ENCODE data around the gene BIN1.

The BIN1 gene

DNA sequence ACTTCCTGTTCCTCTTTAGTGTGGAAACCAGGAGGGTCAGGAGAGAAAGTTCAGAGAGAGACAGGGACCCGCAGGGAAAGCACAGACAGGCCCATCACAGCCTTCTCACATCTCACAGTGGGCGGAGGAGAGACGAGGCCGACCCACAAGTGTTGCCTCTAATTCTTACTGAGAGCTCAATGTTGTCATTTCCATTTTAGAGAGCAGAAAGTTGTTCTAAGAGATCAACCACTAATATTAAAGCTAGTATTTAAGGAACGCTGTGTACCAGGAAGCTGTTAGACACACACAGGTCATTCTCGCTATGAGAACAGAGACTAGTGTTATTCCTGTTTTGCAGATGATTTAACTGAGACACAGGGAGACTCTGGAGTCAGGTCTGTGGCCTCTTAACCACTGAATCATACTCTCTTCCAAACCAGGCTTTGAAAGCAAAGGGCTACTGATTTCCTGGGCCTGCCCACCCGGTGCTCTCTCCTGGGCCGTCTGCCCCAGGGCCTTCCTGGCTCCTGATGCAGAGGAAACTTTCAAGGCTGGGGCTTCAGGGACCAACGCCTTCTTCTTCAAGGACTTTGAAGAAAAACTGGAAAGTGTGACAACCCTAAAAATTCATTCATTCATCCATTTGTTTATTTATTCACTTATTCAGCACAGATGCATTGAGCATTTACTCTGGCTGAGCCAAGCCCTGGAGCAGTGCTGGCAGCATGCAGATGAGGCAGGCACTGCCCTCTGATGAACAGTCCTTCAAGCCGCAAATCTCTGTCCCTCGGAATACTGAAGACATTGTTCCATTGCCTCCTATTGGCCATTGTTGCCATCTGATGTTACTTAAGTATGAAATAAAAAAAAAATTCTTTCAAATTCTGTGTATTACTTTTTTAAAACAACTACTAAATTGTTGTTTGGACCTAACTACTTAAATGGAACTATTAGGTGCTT lies 37.2 kb upstream of the BIN1 start:
- Histone ChIP-seq H3K9ac (ENCODE audit: low read depth, low read length) (peak overlapping the region; percentile 73), H3K9me3 (replicated peaks; ENCODE audit: low read length) (no peaks in the 10 kb centered on the region), H3K27me3 (ENCODE audit: control insufficient read depth, insufficient read depth, low read length) (no peaks in the 10 kb centered on the region), H3K4me1 (ENCODE audit: control insufficient read depth, insufficient read depth, low read length) (peaks cover 59% of the 10 kb centered on the region), H3K4me2 (ENCODE audit: low read length) (peak overlapping the region; percentile 48), H3K36me3 (ENCODE audit: insufficient read depth, low read length) (no peaks in the 10 kb centered on the region), H3K4me3 (ENCODE audit: low read length) (peak overlapping the region; percentile 19)

GRCh38 chr2:127142663-127143630 lies 36.0 kb upstream of the BIN1 start:
- Histone ChIP-seq H3K4me2 (ENCODE audit: low read length) (peak overlapping the region; percentile 48), H3K27me3 (ENCODE audit: control insufficient read depth, insufficient read depth, low read length) (no peaks in the 10 kb centered on the region), H3K9ac (ENCODE audit: low read depth, low read length) (peak overlapping the region; percentile 73), H3K9me3 (replicated peaks; ENCODE audit: low read length) (no peaks in the 10 kb centered on the region), H3K36me3 (ENCODE audit: insufficient read depth, low read length) (no peaks in the 10 kb centered on the region), H3K4me1 (ENCODE audit: control insufficient read depth, insufficient read depth, low read length) (peaks cover 52% of the 10 kb centered on the region), H3K4me3 (ENCODE audit: low read length) (no peak overlapping the region)

- Histone ChIP-seq H3K27me3 (ENCODE audit: control insufficient read depth, insufficient read depth, low read length) (no peaks in the 10 kb centered on the region), H3K9me3 (replicated peaks; ENCODE audit: low read length) (no peaks in the 10 kb centered on the region), H3K9ac (ENCODE audit: low read depth, low read length) (no peak overlapping the region), H3K36me3 (ENCODE audit: insufficient read depth, low read length) (no peaks in the 10 kb centered on the region), H3K4me3 (ENCODE audit: low read length) (no peak overlapping the region), H3K4me2 (ENCODE audit: low read length) (no peak overlapping the region), H3K4me1 (ENCODE audit: control insufficient read depth, insufficient read depth, low read length) (peaks cover 31% of the 10 kb centered on the region)
Observed at GRCh38 chr2:127140538-127140937, 33.6 kb upstream of the BIN1 start.

DNA sequence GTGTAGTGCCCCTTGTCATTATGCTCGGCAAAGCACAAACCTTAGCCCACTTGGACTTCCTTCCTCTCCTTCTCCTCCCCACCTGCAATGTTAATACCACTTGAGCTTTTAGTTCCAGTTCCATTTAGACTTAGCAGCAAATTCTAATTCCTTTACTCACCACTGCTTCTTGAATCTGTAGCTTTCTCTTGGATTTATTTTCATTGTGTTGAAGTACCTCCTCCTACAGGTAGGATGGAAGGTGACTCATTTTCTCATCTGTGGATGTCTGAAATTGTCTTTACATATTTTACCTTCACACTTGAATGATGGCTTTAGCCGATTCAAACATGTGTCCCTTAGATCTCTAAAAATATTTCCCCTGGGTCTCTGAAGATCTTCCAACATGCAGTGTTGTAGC lies 32.8 kb upstream of the BIN1 start:
- H3K27me3 ChIP-seq (ENCODE audit: control insufficient read depth, insufficient read depth, low read length), result no peaks in the 10 kb centered on the region
- H3K9ac ChIP-seq (ENCODE audit: low read depth, low read length), result no peak overlapping the region
- no peak overlapping the region for H3K4me2 ChIP-seq (ENCODE audit: low read length)
- peaks cover 23% of the 10 kb centered on the region for H3K4me1 ChIP-seq (ENCODE audit: control insufficient read depth, insufficient read depth, low read length)
- H3K9me3 ChIP-seq (replicated peaks; ENCODE audit: low read length), result no peaks in the 10 kb centered on the region
- no peaks in the 10 kb centered on the region for H3K36me3 ChIP-seq (ENCODE audit: insufficient read depth, low read length)
- no peak overlapping the region for H3K4me3 ChIP-seq (ENCODE audit: low read length)

DNA sequence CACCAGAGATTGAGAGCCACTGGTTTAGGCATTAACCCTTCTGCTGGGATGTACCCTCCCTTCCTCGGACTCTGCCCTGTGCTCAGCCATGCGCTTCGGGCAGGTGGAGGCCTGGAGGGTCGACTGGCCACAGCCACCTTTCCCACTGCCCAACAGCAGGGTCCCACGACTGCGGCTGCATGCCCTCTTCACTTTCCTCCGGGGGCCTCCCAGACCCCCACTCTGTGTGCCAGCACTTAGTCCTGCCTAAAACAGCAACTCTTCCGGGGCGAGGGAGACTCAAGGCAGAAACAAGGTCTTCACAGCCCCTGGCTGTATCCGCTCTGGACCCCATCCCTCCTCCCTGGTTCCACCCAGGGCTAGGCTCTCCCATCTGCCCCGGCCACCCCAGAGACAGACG lies 31.3 kb upstream of the BIN1 start:
- no peaks in the 10 kb centered on the region for H3K27me3 ChIP-seq (ENCODE audit: control insufficient read depth, insufficient read depth, low read length)
- no peak overlapping the region for H3K9ac ChIP-seq (ENCODE audit: low read depth, low read length)
- peaks cover 8% of the 10 kb centered on the region for H3K4me1 ChIP-seq (ENCODE audit: control insufficient read depth, insufficient read depth, low read length)
- H3K4me3 ChIP-seq (ENCODE audit: low read length), result no peak overlapping the region
- H3K9me3 ChIP-seq (replicated peaks; ENCODE audit: low read length), result no peaks in the 10 kb centered on the region
- no peak overlapping the region for H3K4me2 ChIP-seq (ENCODE audit: low read length)
- no peaks in the 10 kb centered on the region for H3K36me3 ChIP-seq (ENCODE audit: insufficient read depth, low read length)

- Histone ChIP-seq H3K36me3 (ENCODE audit: insufficient read depth, low read length) (no peaks in the 10 kb centered on the region), H3K9me3 (replicated peaks; ENCODE audit: low read length) (no peaks in the 10 kb centered on the region), H3K4me1 (ENCODE audit: control insufficient read depth, insufficient read depth, low read length) (peaks cover 3% of the 10 kb centered on the region), H3K4me2 (ENCODE audit: low read length) (no peak overlapping the region), H3K27me3 (ENCODE audit: control insufficient read depth, insufficient read depth, low read length) (no peaks in the 10 kb centered on the region), H3K4me3 (ENCODE audit: low read length) (no peak overlapping the region), H3K9ac (ENCODE audit: low read depth, low read length) (no peak overlapping the region)
Observed at GRCh38 chr2:127137741-127138140, 30.8 kb upstream of the BIN1 start.

- H3K27me3 ChIP-seq (ENCODE audit: control insufficient read depth, insufficient read depth, low read length), result no peaks in the 10 kb centered on the region
- no peak overlapping the region for H3K9ac ChIP-seq (ENCODE audit: low read depth, low read length)
- H3K4me1 ChIP-seq (ENCODE audit: control insufficient read depth, insufficient read depth, low read length), result no peaks in the 10 kb centered on the region
- H3K4me3 ChIP-seq (ENCODE audit: low read length), result no peak overlapping the region
- H3K4me2 ChIP-seq (ENCODE audit: low read length), result no peak overlapping the region
- H3K9me3 ChIP-seq (replicated peaks; ENCODE audit: low read length), result no peaks in the 10 kb centered on the region
- no peaks in the 10 kb centered on the region for H3K36me3 ChIP-seq (ENCODE audit: insufficient read depth, low read length)
Observed at GRCh38 chr2:127137225-127137624, 30.3 kb upstream of the BIN1 start.

GRCh38 chr2:127134833-127135830 lies 28.2 kb upstream of the BIN1 start:
- H3K9ac ChIP-seq (ENCODE audit: low read depth, low read length), result no peak overlapping the region
- H3K36me3 ChIP-seq (ENCODE audit: insufficient read depth, low read length), result no peaks in the 10 kb centered on the region
- H3K4me1 ChIP-seq (ENCODE audit: control insufficient read depth, insufficient read depth, low read length), result no peaks in the 10 kb centered on the region
- H3K4me2 ChIP-seq (ENCODE audit: low read length), result no peak overlapping the region
- H3K27me3 ChIP-seq (ENCODE audit: control insufficient read depth, insufficient read depth, low read length), result no peaks in the 10 kb centered on the region
- no peak overlapping the region for H3K4me3 ChIP-seq (ENCODE audit: low read length)
- no peaks in the 10 kb centered on the region for H3K9me3 ChIP-seq (replicated peaks; ENCODE audit: low read length)

DNA sequence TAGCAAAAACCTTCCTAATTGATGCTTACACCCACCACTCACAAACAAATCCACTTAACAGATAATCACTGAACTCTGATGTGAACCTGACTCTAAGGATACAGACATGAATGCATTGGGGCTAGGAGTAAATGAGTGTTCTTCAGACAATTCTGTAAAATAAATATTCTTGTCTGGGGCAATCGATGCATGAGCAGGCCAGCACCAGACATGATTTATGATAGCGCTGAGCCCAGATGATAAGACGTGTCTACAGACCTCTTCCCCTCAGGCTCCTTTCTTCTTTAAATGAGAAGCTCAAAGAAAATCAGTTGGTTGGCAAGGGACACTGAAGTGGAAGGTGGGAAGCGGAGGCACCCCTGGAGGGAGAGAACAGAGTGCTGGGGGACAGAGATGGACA lies 27.3 kb upstream of the BIN1 start:
- H3K27me3 ChIP-seq (ENCODE audit: control insufficient read depth, insufficient read depth, low read length), result no peaks in the 10 kb centered on the region

GRCh38 chr2:127133793-127134192 lies 26.8 kb upstream of the BIN1 start:
- no peak overlapping the region for H3K9ac ChIP-seq (ENCODE audit: low read depth, low read length)
- no peaks in the 10 kb centered on the region for H3K36me3 ChIP-seq (ENCODE audit: insufficient read depth, low read length)
- no peak overlapping the region for H3K4me2 ChIP-seq (ENCODE audit: low read length)
- no peaks in the 10 kb centered on the region for H3K27me3 ChIP-seq (ENCODE audit: control insufficient read depth, insufficient read depth, low read length)
- no peaks in the 10 kb centered on the region for H3K9me3 ChIP-seq (replicated peaks; ENCODE audit: low read length)
- H3K4me3 ChIP-seq (ENCODE audit: low read length), result no peak overlapping the region
- H3K4me1 ChIP-seq (ENCODE audit: control insufficient read depth, insufficient read depth, low read length), result no peaks in the 10 kb centered on the region

More for the DNA sequence above, 27.3 kb upstream of the BIN1 start:
- no peaks in the 10 kb centered on the region for H3K4me1 ChIP-seq (ENCODE audit: control insufficient read depth, insufficient read depth, low read length)
- no peak overlapping the region for H3K4me3 ChIP-seq (ENCODE audit: low read length)
- H3K36me3 ChIP-seq (ENCODE audit: insufficient read depth, low read length), result no peaks in the 10 kb centered on the region
- H3K9me3 ChIP-seq (replicated peaks; ENCODE audit: low read length), result no peaks in the 10 kb centered on the region
- no peak overlapping the region for H3K4me2 ChIP-seq (ENCODE audit: low read length)
- H3K9ac ChIP-seq (ENCODE audit: low read depth, low read length), result no peak overlapping the region
